GM21447 (cell line): Measurements from ENCODE around the gene DOCK3.

Experiments used
- ATAC-seq: cut with Tn5 transposase; IDR thresholded peaks from one replicate; pipeline ENCODE4 v1.9.1; 2021; ENCODE audit not compliant: unreplicated experiment

The DOCK3 gene

GRCh38 chr3:50674349-50675178 is at the start of gene DOCK3:
Gene DOCK3, plus strand, starts transcription at chr3:50674927. Its CDS starts 337 bp downstream, at chr3:50675264.
- ATAC-seq = no peak

GRCh38 chr3:50625231-50626182 is 49.2 kb upstream of the DOCK3 start:
- no peak for ATAC-seq

- ATAC-seq = no peak
These were observed 48.3 kb upstream of the DOCK3 start for GRCh38 chr3:50626401-50626800.

- ATAC-seq = no peak
These were observed 47.2 kb upstream of the DOCK3 start for GRCh38 chr3:50627407-50628051.

GRCh38 chr3:50628601-50629000 is 46.1 kb upstream of the DOCK3 start:
- no peak for ATAC-seq

GRCh38 chr3:50630394-50630793 is 44.3 kb upstream of the DOCK3 start:
- ATAC-seq = no peak

GRCh38 chr3:50630877-50631276 is 43.9 kb upstream of the DOCK3 start:
- no peak for ATAC-seq

GRCh38 chr3:50632450-50632849 is 42.3 kb upstream of the DOCK3 start:
- no peak for ATAC-seq

GRCh38 chr3:50633230-50633790 is 41.4 kb upstream of the DOCK3 start:
- ATAC-seq = no peak

GRCh38 chr3:50635066-50635465 is 39.7 kb upstream of the DOCK3 start:
- no peak for ATAC-seq

GRCh38 chr3:50637011-50637410 is 37.7 kb upstream of the DOCK3 start:
- no peak for ATAC-seq

- no peak for ATAC-seq
These were observed 36.8 kb upstream of the DOCK3 start for GRCh38 chr3:50637945-50638344.

GRCh38 chr3:50639055-50639494 is 35.7 kb upstream of the DOCK3 start:
- ATAC-seq = no peak

- no peak for ATAC-seq
These were observed 32.3 kb upstream of the DOCK3 start for GRCh38 chr3:50642382-50642781.

GRCh38 chr3:50644561-50644960 is 30.2 kb upstream of the DOCK3 start:
- ATAC-seq = no peak

GRCh38 chr3:50645378-50645777 is 29.3 kb upstream of the DOCK3 start:
- ATAC-seq = no peak

- ATAC-seq = no peak
These were observed 26.4 kb upstream of the DOCK3 start for GRCh38 chr3:50648313-50648712.

GRCh38 chr3:50648944-50649343 is 25.8 kb upstream of the DOCK3 start:
- no peak for ATAC-seq

- no peak for ATAC-seq
These were observed 25.2 kb upstream of the DOCK3 start for GRCh38 chr3:50649451-50649931.

GRCh38 chr3:50650018-50650417 is 24.7 kb upstream of the DOCK3 start:
- no peak for ATAC-seq

- ATAC-seq = no peak
These were observed 23.3 kb upstream of the DOCK3 start for GRCh38 chr3:50651445-50651844.
